ENCODE data around the gene SEPTIN1.

The SEPTIN1 gene

GRCh38 chr16:30349675-30350074, 32.7 kb downstream of the SEPTIN1 start:
- H3K27me3 ChIP-seq (ENCODE audit: insufficient read depth, low read length), result no peaks in the 10 kb centered on the region

DNA sequence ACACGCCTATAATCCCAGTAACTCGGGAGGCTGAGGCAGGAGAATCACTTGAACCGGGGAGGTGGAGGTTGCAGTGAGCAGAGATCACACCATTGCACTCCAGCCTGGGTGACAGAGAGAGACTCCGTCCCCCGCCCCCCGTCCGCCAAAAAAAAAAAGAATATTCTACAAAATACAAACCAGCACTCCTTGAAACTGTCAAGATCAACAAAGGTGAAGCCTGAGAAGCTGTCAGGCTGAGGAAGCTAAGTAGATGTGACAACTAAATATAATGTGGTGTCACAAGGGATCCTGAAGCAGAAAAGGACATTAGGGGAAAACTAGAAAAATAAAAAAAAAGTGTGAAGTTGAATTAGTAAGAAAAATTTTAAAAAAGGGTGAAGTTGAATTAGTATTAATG, 33.4 kb downstream of the SEPTIN1 start:
- no peak overlapping the region for H3K9ac ChIP-seq (ENCODE audit: low read length)
- H3K79me2 ChIP-seq (ENCODE audit: control insufficient read depth, insufficient read depth, low read length, poor library complexity), result no peaks in the 10 kb centered on the region
- no peaks in the 10 kb centered on the region for H3K79me1 ChIP-seq (ENCODE audit: low read length)
- no CpG with 5 or more reads among the region's 7 CpGs for WGBS (ENCODE audit: extremely low coverage, insufficient coverage, insufficient read length)
- H3K4ac ChIP-seq (ENCODE audit: low read depth, low read length), result no peak overlapping the region
- H2BK12ac ChIP-seq (ENCODE audit: low read length), result no peak overlapping the region
- no peak overlapping the region for H2BK120ac ChIP-seq (ENCODE audit: insufficient read depth, low read length, poor library complexity)
- no peak overlapping the region for H3K23ac ChIP-seq (ENCODE audit: low read length)
- no peak overlapping the region for H4K8ac ChIP-seq (ENCODE audit: low read depth, low read length)
- no peak overlapping the region for H2AK5ac ChIP-seq (ENCODE audit: low read length)
- H3K9me3 ChIP-seq (ENCODE audit: insufficient read depth, low read depth, low read length), result no peaks in the 10 kb centered on the region
- no peak overlapping the region for H3K18ac ChIP-seq (ENCODE audit: low read length)
- H2AFZ ChIP-seq (ENCODE audit: insufficient read depth, low read length, poor library complexity), result no peak overlapping the region
- H3K4me2 ChIP-seq (ENCODE audit: low read length), result no peak overlapping the region
- H3K4me3 ChIP-seq (ENCODE audit: low read depth, low read length), result no peak overlapping the region
- H3K27ac ChIP-seq (ENCODE audit: low read depth, low read length), result no peak overlapping the region
- no peak overlapping the region for H2BK5ac ChIP-seq (ENCODE audit: low read depth, low read length, poor library complexity)
- H3K27me3 ChIP-seq (ENCODE audit: insufficient read depth, low read length), result no peaks in the 10 kb centered on the region
- H4K91ac ChIP-seq (ENCODE audit: low read depth, low read length), result no peak overlapping the region
- DNase-seq, result no peak
- peaks cover 0 to under 1% of the 10 kb centered on the region in 2 experiments for H3K4me1 ChIP-seq (ENCODE audit: control insufficient read depth in 1 of 2, insufficient read depth in 2 of 2, low read length in 2 of 2)
- H3K36me3 ChIP-seq (ENCODE audit: control insufficient read depth in 1 of 2, insufficient read depth in 2 of 2, low read length in 2 of 2), result peaks cover 38 to 39% of the 10 kb centered on the region in 2 experiments
- H4K12ac ChIP-seq (ENCODE audit: low read depth, low read length), result no peak overlapping the region
- no peak overlapping the region for H3K14ac ChIP-seq (ENCODE audit: low read length)

More at GRCh38 chr16:30349675-30350074, 32.7 kb downstream of the SEPTIN1 start:
- H3K4me1 ChIP-seq (ENCODE audit: control insufficient read depth in 1 of 2, insufficient read depth in 2 of 2, low read length in 2 of 2), result peaks cover 0 to 4% of the 10 kb centered on the region in 2 experiments
- H2AK5ac ChIP-seq (ENCODE audit: low read length), result no peak overlapping the region
- no peak overlapping the region for H2BK12ac ChIP-seq (ENCODE audit: low read length)
- peaks cover 3% of the 10 kb centered on the region for H3K79me2 ChIP-seq (ENCODE audit: control insufficient read depth, insufficient read depth, low read length, poor library complexity)
- no peak overlapping the region for H3K4me3 ChIP-seq (ENCODE audit: low read depth, low read length)
- no peak overlapping the region for H3K4ac ChIP-seq (ENCODE audit: low read depth, low read length)
- H3K9me3 ChIP-seq (ENCODE audit: insufficient read depth, low read depth, low read length), result no peaks in the 10 kb centered on the region
- H4K12ac ChIP-seq (ENCODE audit: low read depth, low read length), result no peak overlapping the region
- no peak for DNase-seq
- no peak overlapping the region for H3K18ac ChIP-seq (ENCODE audit: low read length)
- no peak overlapping the region for H3K23ac ChIP-seq (ENCODE audit: low read length)
- no peak overlapping the region for H4K8ac ChIP-seq (ENCODE audit: low read depth, low read length)
- H2BK5ac ChIP-seq (ENCODE audit: low read depth, low read length, poor library complexity), result no peak overlapping the region
- no peak overlapping the region for H3K14ac ChIP-seq (ENCODE audit: low read length)
- H3K36me3 ChIP-seq (ENCODE audit: control insufficient read depth in 1 of 2, insufficient read depth in 2 of 2, low read length in 2 of 2), result peaks cover 38 to 41% of the 10 kb centered on the region in 2 experiments
- no peak overlapping the region for H3K4me2 ChIP-seq (ENCODE audit: low read length)
- H4K91ac ChIP-seq (ENCODE audit: low read depth, low read length), result no peak overlapping the region
- H2BK120ac ChIP-seq (ENCODE audit: insufficient read depth, low read length, poor library complexity), result no peak overlapping the region
- H3K27ac ChIP-seq (ENCODE audit: low read depth, low read length), result no peak overlapping the region
- no peak overlapping the region for H3K9ac ChIP-seq (ENCODE audit: low read length)
- peaks cover 2% of the 10 kb centered on the region for H3K79me1 ChIP-seq (ENCODE audit: low read length)
- no CpG with 5 or more reads among the region's 3 CpGs for WGBS (ENCODE audit: extremely low coverage, insufficient coverage, insufficient read length)
- H2AFZ ChIP-seq (ENCODE audit: insufficient read depth, low read length, poor library complexity), result no peak overlapping the region

DNA sequence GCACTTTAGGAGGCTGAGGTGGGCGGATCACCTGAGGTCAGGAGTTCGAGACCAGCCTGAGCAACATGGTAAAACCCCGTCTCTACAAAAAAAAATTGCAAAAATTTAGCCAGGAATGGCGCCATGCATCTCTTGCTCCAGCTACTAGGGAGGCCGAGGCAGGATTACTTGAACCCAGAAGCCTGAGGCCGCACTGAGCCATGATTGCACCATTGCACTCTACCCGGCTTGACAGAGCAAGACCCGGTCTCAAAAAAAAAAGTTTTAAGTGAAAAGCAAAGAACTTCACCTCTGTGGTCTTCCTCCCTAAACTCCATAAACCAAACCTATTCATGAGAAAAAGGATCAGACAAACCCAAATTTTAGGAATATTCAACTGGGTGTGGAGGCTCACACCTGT, 34.2 kb downstream of the SEPTIN1 start:
- H2BK120ac ChIP-seq (ENCODE audit: insufficient read depth, low read length, poor library complexity), result no peak overlapping the region
- peaks cover 30 to 31% of the 10 kb centered on the region in 2 experiments for H3K36me3 ChIP-seq (ENCODE audit: control insufficient read depth in 1 of 2, insufficient read depth in 2 of 2, low read length in 2 of 2)
- DNase-seq, result no peak
- H2AK5ac ChIP-seq (ENCODE audit: low read length), result no peak overlapping the region
- no peak overlapping the region for H3K27ac ChIP-seq (ENCODE audit: low read depth, low read length)
- no peak overlapping the region for H3K9ac ChIP-seq (ENCODE audit: low read length)
- H3K27me3 ChIP-seq (ENCODE audit: insufficient read depth, low read length), result no peaks in the 10 kb centered on the region
- no peaks in the 10 kb centered on the region for H3K4me1 ChIP-seq (ENCODE audit: control insufficient read depth in 1 of 2, insufficient read depth in 2 of 2, low read length in 2 of 2)
- H3K79me1 ChIP-seq (ENCODE audit: low read length), result no peaks in the 10 kb centered on the region
- no peak overlapping the region for H2BK12ac ChIP-seq (ENCODE audit: low read length)
- H3K23ac ChIP-seq (ENCODE audit: low read length), result no peak overlapping the region
- H4K8ac ChIP-seq (ENCODE audit: low read depth, low read length), result no peak overlapping the region
- H3K9me3 ChIP-seq (ENCODE audit: insufficient read depth, low read depth, low read length), result no peaks in the 10 kb centered on the region
- WGBS (ENCODE audit: extremely low coverage, insufficient coverage, insufficient read length), result no CpG with 5 or more reads among the region's 8 CpGs
- no peak overlapping the region for H3K4me2 ChIP-seq (ENCODE audit: low read length)
- no peak overlapping the region for H2AFZ ChIP-seq (ENCODE audit: insufficient read depth, low read length, poor library complexity)
- H3K4me3 ChIP-seq (ENCODE audit: low read depth, low read length), result no peak overlapping the region
- H3K79me2 ChIP-seq (ENCODE audit: control insufficient read depth, insufficient read depth, low read length, poor library complexity), result no peaks in the 10 kb centered on the region
- H2BK5ac ChIP-seq (ENCODE audit: low read depth, low read length, poor library complexity), result no peak overlapping the region
- no peak overlapping the region for H3K4ac ChIP-seq (ENCODE audit: low read depth, low read length)
- no peak overlapping the region for H3K18ac ChIP-seq (ENCODE audit: low read length)
- H4K91ac ChIP-seq (ENCODE audit: low read depth, low read length), result no peak overlapping the region
- H4K12ac ChIP-seq (ENCODE audit: low read depth, low read length), result no peak overlapping the region
- H3K14ac ChIP-seq (ENCODE audit: low read length), result no peak overlapping the region

DNA sequence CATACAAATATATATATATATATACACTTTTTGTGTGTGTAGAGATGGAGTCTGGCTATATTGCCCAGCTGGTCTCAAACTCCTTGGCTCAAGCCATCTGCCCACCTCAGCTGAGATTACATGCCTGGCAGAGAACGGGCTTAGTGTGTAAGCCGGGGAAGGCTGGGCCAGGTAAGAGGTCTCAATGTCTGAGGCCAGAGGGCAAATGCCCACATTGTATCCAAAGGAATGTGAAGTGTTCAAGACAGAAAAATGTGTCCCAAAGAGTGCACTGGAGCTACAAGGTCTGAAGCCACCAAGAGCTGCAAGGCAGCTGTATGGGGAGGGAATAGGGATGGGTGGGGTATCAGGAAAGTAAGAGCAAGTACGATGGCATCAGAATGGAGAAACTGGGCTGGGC, 36.1 kb downstream of the SEPTIN1 start:
- Histone ChIP-seq H3K36me3 (ENCODE audit: control insufficient read depth in 1 of 2, insufficient read depth in 2 of 2, low read length in 2 of 2) (peaks cover 11 to 13% of the 10 kb centered on the region in 2 experiments), H4K12ac (ENCODE audit: low read depth, low read length) (no peak overlapping the region), H3K4me3 (ENCODE audit: low read depth, low read length) (no peak overlapping the region), H3K23ac (ENCODE audit: low read length) (no peak overlapping the region), H4K8ac (ENCODE audit: low read depth, low read length) (no peak overlapping the region), H2AFZ (ENCODE audit: insufficient read depth, low read length, poor library complexity) (no peak overlapping the region), H3K18ac (ENCODE audit: low read length) (no peak overlapping the region), H3K14ac (ENCODE audit: low read length) (no peak overlapping the region), H3K27ac (ENCODE audit: low read depth, low read length) (no peak overlapping the region), H2BK12ac (ENCODE audit: low read length) (no peak overlapping the region), H3K79me2 (ENCODE audit: control insufficient read depth, insufficient read depth, low read length, poor library complexity) (no peaks in the 10 kb centered on the region), H3K9ac (ENCODE audit: low read length) (no peak overlapping the region), H3K9me3 (ENCODE audit: insufficient read depth, low read depth, low read length) (no peaks in the 10 kb centered on the region), H4K91ac (ENCODE audit: low read depth, low read length) (no peak overlapping the region), H3K4me2 (ENCODE audit: low read length) (no peak overlapping the region), H3K4me1 (ENCODE audit: control insufficient read depth in 1 of 2, insufficient read depth in 2 of 2, low read length in 2 of 2) (no peaks in the 10 kb centered on the region), H3K4ac (ENCODE audit: low read depth, low read length) (no peak overlapping the region), H2BK120ac (ENCODE audit: insufficient read depth, low read length, poor library complexity) (no peak overlapping the region), H2BK5ac (ENCODE audit: low read depth, low read length, poor library complexity) (no peak overlapping the region), H3K79me1 (ENCODE audit: low read length) (no peaks in the 10 kb centered on the region), H3K27me3 (ENCODE audit: insufficient read depth, low read length) (no peaks in the 10 kb centered on the region), H2AK5ac (ENCODE audit: low read length) (no peak overlapping the region)
- DNase-seq, result peak; percentile 47 to 83
- WGBS (ENCODE audit: extremely low coverage, insufficient coverage, insufficient read length), result no CpG with 5 or more reads among the region's 3 CpGs
